Measurements from ENCODE around the gene E2F3. TPM values are rescaled to one million over a fixed set of nuclear protein-coding genes. Genes with fewer than 3 reads are reported as not detected.

The E2F3 gene
- polyA plus RNA-seq, 1 donor: 17.9 TPM

GRCh38 chr6:20441921-20442320 is 40.2 kb downstream of the E2F3 start:
- H3K27ac ChIP-seq (ENCODE audit: low read length): no peak overlapping the region
- 92% methylated on average over 3 of the region's 7 CpGs for WGBS (ENCODE audit: insufficient coverage, low lambda C conversion rate)
- DNase-seq: no peak
- H3K36me3 ChIP-seq (ENCODE audit: control insufficient read depth, insufficient read depth, low read length): peaks cover 8% of the 10 kb centered on the region
- no peaks in the 10 kb centered on the region for H3K27me3 ChIP-seq (ENCODE audit: control insufficient read depth, insufficient read depth, low read length)
- H3K4me3 ChIP-seq (ENCODE audit: low read length): no peak overlapping the region
- no peaks in the 10 kb centered on the region for H3K9me3 ChIP-seq (ENCODE audit: control insufficient read depth, low read depth, low read length)
- H3K4me1 ChIP-seq (ENCODE audit: control insufficient read depth, insufficient read depth, low read length): no peaks in the 10 kb centered on the region

GRCh38 chr6:20444786-20445271 is 43.1 kb downstream of the E2F3 start:
- WGBS (ENCODE audit: insufficient coverage, low lambda C conversion rate): no CpG with 5 or more reads among the region's 5 CpGs
- H3K27me3 ChIP-seq (ENCODE audit: control insufficient read depth, insufficient read depth, low read length): no peaks in the 10 kb centered on the region
- no peak for DNase-seq
- H3K9me3 ChIP-seq (ENCODE audit: control insufficient read depth, low read depth, low read length): no peaks in the 10 kb centered on the region
- H3K4me1 ChIP-seq (ENCODE audit: control insufficient read depth, insufficient read depth, low read length): peaks cover 3% of the 10 kb centered on the region
- H3K27ac ChIP-seq (ENCODE audit: low read length): no peak overlapping the region
- peaks cover 8% of the 10 kb centered on the region for H3K36me3 ChIP-seq (ENCODE audit: control insufficient read depth, insufficient read depth, low read length)
- no peak overlapping the region for H3K4me3 ChIP-seq (ENCODE audit: low read length)

DNA sequence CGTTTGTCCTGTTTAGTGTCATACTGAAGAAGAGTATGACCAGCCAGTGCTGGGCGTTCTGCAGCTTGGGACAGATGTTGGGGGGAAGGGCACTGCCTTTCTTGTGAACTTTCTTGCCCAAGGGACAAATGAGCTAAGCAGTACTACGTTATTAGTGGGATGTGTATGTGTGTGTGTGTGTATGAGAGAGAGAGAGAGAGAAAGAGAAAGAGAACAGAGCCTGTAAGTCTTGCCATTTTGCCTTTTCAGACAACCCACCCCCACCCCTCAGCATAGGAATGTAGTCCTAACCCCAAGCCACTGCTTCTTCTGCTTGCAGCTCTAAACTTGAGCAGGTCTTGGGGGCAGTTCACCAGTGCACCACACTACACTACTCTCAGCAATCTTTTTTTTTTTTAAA is 45.5 kb downstream of the E2F3 start:
- Histone ChIP-seq H3K36me3 (ENCODE audit: control insufficient read depth, insufficient read depth, low read length) (peaks cover 8% of the 10 kb centered on the region), H3K27me3 (ENCODE audit: control insufficient read depth, insufficient read depth, low read length) (no peaks in the 10 kb centered on the region), H3K9me3 (ENCODE audit: control insufficient read depth, low read depth, low read length) (no peaks in the 10 kb centered on the region), H3K4me1 (ENCODE audit: control insufficient read depth, insufficient read depth, low read length) (peaks cover 3% of the 10 kb centered on the region), H3K4me3 (ENCODE audit: low read length) (no peak overlapping the region), H3K27ac (ENCODE audit: low read length) (no peak overlapping the region)
- WGBS (ENCODE audit: insufficient coverage, low lambda C conversion rate): 59% methylated on average over 3 of the region's 3 CpGs
- no peak for DNase-seq

DNA sequence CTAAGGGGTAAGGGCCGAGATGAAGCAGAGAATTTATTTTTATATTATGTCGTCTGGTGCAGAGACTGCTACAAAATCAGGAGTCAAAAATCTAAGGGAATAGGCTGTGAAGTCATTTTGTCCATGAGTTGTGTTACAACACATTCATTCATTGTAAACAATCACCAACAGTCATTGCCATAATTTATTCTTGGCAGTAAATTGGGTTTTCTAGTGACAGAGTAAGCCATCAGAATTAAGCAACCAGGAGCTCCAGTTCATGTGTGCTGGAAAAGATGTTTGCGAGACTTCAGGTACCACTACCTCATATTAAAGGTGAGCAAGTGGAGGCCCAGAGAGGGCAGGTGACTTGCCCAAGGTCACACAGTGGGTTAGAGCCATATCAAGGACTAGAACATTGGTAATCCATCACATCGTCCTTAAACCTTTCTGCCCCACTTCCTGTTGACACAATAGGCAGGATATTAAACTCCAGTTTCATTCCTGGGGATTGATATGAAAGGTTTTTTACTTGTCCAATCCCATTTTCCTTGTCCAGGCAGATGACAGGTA is 46.0 kb downstream of the E2F3 start:
- peaks cover 3% of the 10 kb centered on the region for H3K4me1 ChIP-seq (ENCODE audit: control insufficient read depth, insufficient read depth, low read length)
- no CpG with 5 or more reads among the region's 4 CpGs for WGBS (ENCODE audit: insufficient coverage, low lambda C conversion rate)
- peaks cover 8% of the 10 kb centered on the region for H3K36me3 ChIP-seq (ENCODE audit: control insufficient read depth, insufficient read depth, low read length)
- no peak for DNase-seq
- no peaks in the 10 kb centered on the region for H3K27me3 ChIP-seq (ENCODE audit: control insufficient read depth, insufficient read depth, low read length)
- H3K9me3 ChIP-seq (ENCODE audit: control insufficient read depth, low read depth, low read length): no peaks in the 10 kb centered on the region
- no peak overlapping the region for H3K27ac ChIP-seq (ENCODE audit: low read length)
- no peak overlapping the region for H3K4me3 ChIP-seq (ENCODE audit: low read length)

- WGBS (ENCODE audit: insufficient coverage, low lambda C conversion rate): 13% methylated on average over 2 of the region's 2 CpGs
- DNase-seq: peak; percentile 37 to 52
Measured at GRCh38 chr6:20448828-20449227, 47.1 kb downstream of the E2F3 start.

GRCh38 chr6:20454204-20454824 is 52.6 kb downstream of the E2F3 start:
- Histone ChIP-seq H3K27me3 (ENCODE audit: control insufficient read depth, insufficient read depth, low read length) (no peaks in the 10 kb centered on the region), H3K4me3 (ENCODE audit: low read length) (no peak overlapping the region), H3K36me3 (ENCODE audit: control insufficient read depth, insufficient read depth, low read length) (no peaks in the 10 kb centered on the region), H3K9me3 (ENCODE audit: control insufficient read depth, low read depth, low read length) (no peaks in the 10 kb centered on the region), H3K4me1 (ENCODE audit: control insufficient read depth, insufficient read depth, low read length) (peaks cover 16% of the 10 kb centered on the region), H3K27ac (ENCODE audit: low read length) (peak overlapping the region; percentile 29)
- peak in 1 of 2 donors; percentile 70 for DNase-seq
- WGBS (ENCODE audit: insufficient coverage, low lambda C conversion rate): no CpG with 5 or more reads among the region's 4 CpGs

More at GRCh38 chr6:20448828-20449227, 47.1 kb downstream of the E2F3 start:
- Histone ChIP-seq H3K4me3 (ENCODE audit: low read length) (no peak overlapping the region), H3K9me3 (ENCODE audit: control insufficient read depth, low read depth, low read length) (no peaks in the 10 kb centered on the region), H3K36me3 (ENCODE audit: control insufficient read depth, insufficient read depth, low read length) (peaks cover 8% of the 10 kb centered on the region), H3K27ac (ENCODE audit: low read length) (peak overlapping the region; percentile 16), H3K27me3 (ENCODE audit: control insufficient read depth, insufficient read depth, low read length) (no peaks in the 10 kb centered on the region), H3K4me1 (ENCODE audit: control insufficient read depth, insufficient read depth, low read length) (peaks cover 7% of the 10 kb centered on the region)

GRCh38 chr6:20455251-20455940 is 53.7 kb downstream of the E2F3 start:
- H3K4me3 ChIP-seq (ENCODE audit: low read length): no peak overlapping the region
- peaks cover 16% of the 10 kb centered on the region for H3K4me1 ChIP-seq (ENCODE audit: control insufficient read depth, insufficient read depth, low read length)
- H3K36me3 ChIP-seq (ENCODE audit: control insufficient read depth, insufficient read depth, low read length): peaks cover 4% of the 10 kb centered on the region
- no peaks in the 10 kb centered on the region for H3K27me3 ChIP-seq (ENCODE audit: control insufficient read depth, insufficient read depth, low read length)
- 80% methylated on average over 1 of the region's 5 CpGs for WGBS (ENCODE audit: insufficient coverage, low lambda C conversion rate)
- DNase-seq: no peak
- no peaks in the 10 kb centered on the region for H3K9me3 ChIP-seq (ENCODE audit: control insufficient read depth, low read depth, low read length)
- H3K27ac ChIP-seq (ENCODE audit: low read length): no peak overlapping the region

- no peak for DNase-seq
- Histone ChIP-seq H3K9me3 (ENCODE audit: control insufficient read depth, low read depth, low read length) (no peaks in the 10 kb centered on the region), H3K27ac (ENCODE audit: low read length) (no peak overlapping the region), H3K4me3 (ENCODE audit: low read length) (no peak overlapping the region), H3K36me3 (ENCODE audit: control insufficient read depth, insufficient read depth, low read length) (peaks cover 6% of the 10 kb centered on the region), H3K4me1 (ENCODE audit: control insufficient read depth, insufficient read depth, low read length) (peaks cover 16% of the 10 kb centered on the region), H3K27me3 (ENCODE audit: control insufficient read depth, insufficient read depth, low read length) (no peaks in the 10 kb centered on the region)
- whole genome bisulfite sequencing (ENCODE audit: insufficient coverage, low lambda C conversion rate): no CpG with 5 or more reads among the region's 8 CpGs
Measured at GRCh38 chr6:20458027-20458894, 56.6 kb downstream of the E2F3 start.

DNA sequence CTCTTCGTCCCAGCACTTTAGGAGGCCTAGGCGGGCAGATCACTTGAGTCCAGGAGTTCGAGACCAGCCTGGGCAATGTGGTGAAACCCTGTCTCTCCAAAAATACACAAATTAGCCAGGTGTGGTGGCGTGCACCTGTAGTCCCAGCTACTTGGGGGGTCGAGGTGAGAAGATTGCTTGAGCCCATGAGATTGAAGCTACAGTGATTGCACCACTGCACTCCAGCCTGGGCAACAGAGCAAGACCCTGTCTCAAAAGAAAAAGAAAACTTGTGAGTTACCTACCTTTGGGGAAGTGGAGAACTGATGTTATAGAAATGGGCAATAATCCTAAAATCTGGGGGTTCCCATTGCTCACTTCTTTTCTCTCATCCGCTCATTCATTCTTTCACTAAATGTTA is 58.0 kb downstream of the E2F3 start:
- Histone ChIP-seq H3K27ac (ENCODE audit: low read length) (no peak overlapping the region), H3K4me3 (ENCODE audit: low read length) (no peak overlapping the region), H3K4me1 (ENCODE audit: control insufficient read depth, insufficient read depth, low read length) (peaks cover 3% of the 10 kb centered on the region), H3K36me3 (ENCODE audit: control insufficient read depth, insufficient read depth, low read length) (peaks cover 10% of the 10 kb centered on the region), H3K27me3 (ENCODE audit: control insufficient read depth, insufficient read depth, low read length) (no peaks in the 10 kb centered on the region), H3K9me3 (ENCODE audit: control insufficient read depth, low read depth, low read length) (no peaks in the 10 kb centered on the region)
- WGBS (ENCODE audit: insufficient coverage, low lambda C conversion rate): no CpG with 5 or more reads among the region's 6 CpGs
- no peak for DNase-seq

GRCh38 chr6:20461576-20461975 is 59.9 kb downstream of the E2F3 start:
- DNase-seq: no peak
- Histone ChIP-seq H3K27me3 (ENCODE audit: control insufficient read depth, insufficient read depth, low read length) (no peaks in the 10 kb centered on the region), H3K4me3 (ENCODE audit: low read length) (no peak overlapping the region), H3K36me3 (ENCODE audit: control insufficient read depth, insufficient read depth, low read length) (peaks cover 10% of the 10 kb centered on the region), H3K27ac (ENCODE audit: low read length) (no peak overlapping the region), H3K9me3 (ENCODE audit: control insufficient read depth, low read depth, low read length) (no peaks in the 10 kb centered on the region), H3K4me1 (ENCODE audit: control insufficient read depth, insufficient read depth, low read length) (no peaks in the 10 kb centered on the region)
- 66% methylated on average over 4 of the region's 6 CpGs for WGBS (ENCODE audit: insufficient coverage, low lambda C conversion rate)
